Mesendoderm (in vitro differentiated cells): ENCODE data around the gene LRRC37A. TPM values are rescaled to one million over a fixed set of nuclear protein-coding genes. Genes with fewer than 3 reads are reported as not detected.
"Not testable (repeated sequence)": the region's sequence is repeated elsewhere in the genome, so short reads cannot be mapped to it uniquely, and the experiment has no call there.

Experiments
- DNase-seq: peaks from one replicate; pipeline ENCODE4 v3.0.0; 2013
- H2AK5ac ChIP-seq: 2 replicates; pipeline ENCODE4 v1.6.1; 2013; ENCODE audit warnings: low read length, inconsistent platforms
- H2BK120ac ChIP-seq: 2 replicates; pipeline ENCODE4 v1.6.1; 2013; ENCODE audit warnings: low read depth, mild to moderate bottlenecking, low read length, moderate library complexity, mixed read lengths
- H2BK15ac ChIP-seq: replicated peaks from 2 replicates; pipeline ENCODE4 v1.6.1; 2013; ENCODE audit warnings: low read depth, mild to moderate bottlenecking, moderate library complexity
- H2BK5ac ChIP-seq: 2 replicates; pipeline ENCODE4 v1.6.1; 2013; ENCODE audit warnings: low read length, inconsistent platforms
- H3K18ac ChIP-seq: 2 replicates; pipeline ENCODE4 v1.6.1; 2013; ENCODE audit warnings: mild to moderate bottlenecking, low read length, mixed read lengths
- H3K23ac ChIP-seq: one replicate; pipeline ENCODE4 v1.6.1; 2013; ENCODE audit warnings: low read length
- H3K27ac ChIP-seq: 2 replicates; pipeline ENCODE4 v1.5.1; 2013; ENCODE audit warnings: low read depth, mild to moderate bottlenecking, inconsistent platforms, low read length, moderate library complexity
- H3K27me3 ChIP-seq: 2 replicates; pipeline ENCODE4 v1.6.1; 2013; ENCODE audit warnings: low read length, control low read depth, mild to moderate bottlenecking, inconsistent platforms; ENCODE audit not compliant: insufficient read depth, poor library complexity
- H3K36me3 ChIP-seq: 2 replicates; pipeline ENCODE4 v1.6.1; 2013; ENCODE audit warnings: low read length, inconsistent platforms; ENCODE audit not compliant: control insufficient read depth, insufficient read depth
- H3K4ac ChIP-seq: one replicate; pipeline ENCODE4 v1.6.1; 2013; ENCODE audit warnings: low read depth, mild to moderate bottlenecking, low read length, moderate library complexity
- H3K4me1 ChIP-seq: 2 replicates; pipeline ENCODE4 v1.6.1; 2013; ENCODE audit warnings: low read depth, low read length, inconsistent platforms; ENCODE audit not compliant: control insufficient read depth
- H3K4me2 ChIP-seq: 2 replicates; pipeline ENCODE4 v1.6.1; 2013; ENCODE audit warnings: low read length
- H3K4me3 ChIP-seq: 2 replicates; pipeline ENCODE4 v1.5.1; 2013; ENCODE audit warnings: mild to moderate bottlenecking, low read length
- H3K56ac ChIP-seq: one replicate; pipeline ENCODE4 v1.6.1; 2013; ENCODE audit warnings: low read length
- H3K79me1 ChIP-seq: 2 replicates; pipeline ENCODE4 v1.6.1; 2013; ENCODE audit warnings: low read length, inconsistent platforms
- H3K79me2 ChIP-seq: 2 replicates; pipeline ENCODE4 v1.6.1; 2013; ENCODE audit warnings: mild to moderate bottlenecking, low read length; ENCODE audit not compliant: control insufficient read depth, insufficient read depth
- H3K9ac ChIP-seq: 2 replicates; pipeline ENCODE4 v1.6.1; 2013; ENCODE audit warnings: low read length, inconsistent platforms
- H4K5ac ChIP-seq: one replicate; pipeline ENCODE4 v1.6.1; 2013; ENCODE audit warnings: low read length
- H4K8ac ChIP-seq: one replicate; pipeline ENCODE4 v1.6.1; 2013; ENCODE audit warnings: low read depth, mild to moderate bottlenecking, control low read depth, low read length, moderate library complexity
- WGBS: extraction: QIAGEN DNeasy Blood & Tissue Kit; methylation state at CpG from one replicate; pipeline ENCODE4 v1.1.7; 2013; ENCODE audit warnings: low lambda C conversion rate, missing lambda C conversion rate; ENCODE audit not compliant: insufficient coverage; ENCODE audit errors: extremely low coverage; 5-methylcytosine and 5-hydroxymethylcytosine counted together
- small RNA-seq: library from polyadenylated mRNA; stranded (forward); fragments of <200 nt; extraction: miRNeasy Mini kit (QIAGEN cat#:217004); gene quantifications from one replicate; pipeline ENCODE3, GENCODE V24; 2013; ENCODE audit not compliant: insufficient read depth

LRRC37A gene

DNA sequence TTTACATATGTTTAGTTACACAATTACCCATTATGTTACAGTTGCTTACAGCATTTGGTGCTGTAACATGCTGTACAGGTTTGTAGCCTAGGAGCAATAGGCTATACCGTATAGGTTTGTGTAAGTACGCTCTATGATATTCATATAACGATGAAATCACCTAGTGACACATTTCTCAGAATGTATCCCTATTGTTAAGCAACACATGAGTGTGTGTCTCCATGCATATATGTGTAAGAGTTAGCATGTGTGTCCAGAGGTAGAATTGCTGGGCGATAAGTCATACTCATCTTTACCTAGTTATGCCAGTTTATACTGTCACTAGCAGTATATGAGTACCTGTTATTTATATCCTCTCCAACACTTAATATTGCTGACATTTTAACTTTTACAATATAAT lies 88.2 kb downstream of the LRRC37A start:
- not testable (repeated sequence) for H3K9ac ChIP-seq, H3K23ac ChIP-seq, H2AK5ac ChIP-seq, H3K27me3 ChIP-seq, H3K18ac ChIP-seq, H3K79me2 ChIP-seq, H2BK120ac ChIP-seq, DNase-seq, H3K4me3 ChIP-seq, H3K4ac ChIP-seq, H3K4me1 ChIP-seq, H4K8ac ChIP-seq, H3K79me1 ChIP-seq, H3K36me3 ChIP-seq, H3K27ac ChIP-seq, H2BK15ac ChIP-seq, H2BK5ac ChIP-seq, H3K56ac ChIP-seq, H4K5ac ChIP-seq, H3K4me2 ChIP-seq
- no CpG with 5 or more reads among the region's 4 CpGs for WGBS

DNA sequence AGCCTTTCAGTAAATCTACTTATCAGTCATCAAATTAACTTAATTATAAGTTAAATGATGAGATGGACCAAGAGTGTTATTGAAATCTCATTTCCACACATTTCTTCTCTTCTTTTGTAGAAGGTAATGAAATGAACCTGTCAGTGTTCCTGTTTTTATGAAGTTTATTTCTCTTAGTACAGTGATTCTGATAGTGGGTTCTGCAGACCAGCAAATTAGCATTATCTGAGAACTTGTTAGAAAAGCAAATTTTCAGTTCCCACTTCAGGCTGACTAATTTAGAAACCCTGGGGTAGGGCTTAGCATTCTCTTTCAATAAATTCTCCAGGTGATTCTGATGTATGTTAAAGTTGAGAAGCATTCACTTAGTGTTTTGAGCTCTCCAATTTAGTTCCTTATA lies 90.6 kb downstream of the LRRC37A start:
- H3K4ac ChIP-seq, DNase-seq, H2BK120ac ChIP-seq, H3K79me1 ChIP-seq, H3K56ac ChIP-seq, H2AK5ac ChIP-seq, H3K4me1 ChIP-seq, H3K79me2 ChIP-seq, H3K27ac ChIP-seq, H2BK5ac ChIP-seq, H3K4me3 ChIP-seq, H4K8ac ChIP-seq, H3K36me3 ChIP-seq, H3K4me2 ChIP-seq, H3K27me3 ChIP-seq, H3K23ac ChIP-seq, H2BK15ac ChIP-seq, H3K9ac ChIP-seq, H3K18ac ChIP-seq, H4K5ac ChIP-seq: not testable (repeated sequence)

Small RNA genes lying within 50 kb of the gene (small RNA-seq; reads per million reads assigned to genes)
- not detected for gene RN7SL656P
